Hepatocyte (in vitro differentiated cells): ENCODE measurements around the gene HHAT. TPM values are rescaled to one million over a fixed set of nuclear protein-coding genes. Genes with fewer than 3 reads are reported as not detected.

ENCODE experiments used
- DNase-seq: peaks from one replicate; pipeline ENCODE4 v3.0.0-alpha.2; 2016; ENCODE audit warnings: low spot score
- H2AFZ ChIP-seq: fragments of 200-600 bp; sonication (generic); 2 replicates; pipeline ENCODE4 v1.6.0; 2016; ENCODE audit warnings: antibody characterized with exemption, mild to moderate bottlenecking
- H3K27ac ChIP-seq: fragments of 200-600 bp; sonication (generic); 2 replicates; pipeline ENCODE4 v1.5.1; 2016; ENCODE audit warnings: mild to moderate bottlenecking
- H3K27me3 ChIP-seq: fragments of 200-600 bp; sonication (generic); 2 replicates; pipeline ENCODE4 v1.6.1; 2016
- H3K36me3 ChIP-seq: fragments of 200-600 bp; sonication (generic); replicated peaks from 2 replicates; pipeline ENCODE4 v1.5.1; 2016; ENCODE audit warnings: low read depth; ENCODE audit not compliant: insufficient read depth
- H3K4me1 ChIP-seq: fragments of 200-600 bp; sonication (generic); 2 replicates; pipeline ENCODE4 v1.5.1; 2016; ENCODE audit warnings: mild to moderate bottlenecking, moderate library complexity; ENCODE audit not compliant: insufficient read depth
- H3K4me2 ChIP-seq: fragments of 200-600 bp; sonication (generic); 2 replicates; pipeline ENCODE4 v1.6.0; 2016
- H3K4me3 ChIP-seq: fragments of 200-600 bp; sonication (generic); 2 replicates; pipeline ENCODE4 v1.5.1; 2016; ENCODE audit warnings: mild to moderate bottlenecking
- H3K79me2 ChIP-seq: fragments of 200-600 bp; sonication (generic); 2 replicates; pipeline ENCODE4 v1.6.0; 2017; ENCODE audit warnings: mild to moderate bottlenecking
- H3K9me2 ChIP-seq: fragments of 200-600 bp; sonication (generic); replicated peaks from 2 replicates; pipeline ENCODE4 v1.6.0; 2017; ENCODE audit warnings: mild to moderate bottlenecking; ENCODE audit not compliant: insufficient read depth
- H3K9me3 ChIP-seq: fragments of 200-600 bp; sonication (generic); 2 replicates; pipeline ENCODE4 v1.5.1; 2016; ENCODE audit warnings: low read depth, mild to moderate bottlenecking
- H4K20me1 ChIP-seq: fragments of 200-600 bp; sonication (generic); 2 replicates; pipeline ENCODE4 v1.6.0; 2016; ENCODE audit warnings: mild to moderate bottlenecking; ENCODE audit not compliant: insufficient read depth, poor library complexity, severe bottlenecking
- EZH2 ChIP-seq: fragments of 200-600 bp; sonication (generic); IDR thresholded peaks from 2 replicates; pipeline ENCODE4 v1.6.1; 2016; ENCODE audit warnings: antibody characterized with exemption, mild to moderate bottlenecking, borderline replicate concordance
- EZH2phosphoT487 ChIP-seq: fragments of 200-600 bp; sonication (generic); IDR thresholded peaks from one replicate; pipeline ENCODE4 v1.6.1; 2018; ENCODE audit warnings: antibody characterized with exemption, mild to moderate bottlenecking, low read depth, moderate library complexity; ENCODE audit not compliant: unreplicated experiment, severe bottlenecking
- WGBS: methylation state at CpG from one replicate; pipeline ENCODE4 v1.1.6; 2016; ENCODE audit warnings: low lambda C conversion rate; ENCODE audit errors: missing lambda C conversion rate; 5-methylcytosine and 5-hydroxymethylcytosine counted together
- polyA plus RNA-seq: library from polyadenylated mRNA; unstranded; fragments of >200 nt; fragmentation: Nextera tagmentation; extraction: Ambion mirVana; gene quantifications from 2 replicates; pipeline ENCODE4 v1.2.1, GENCODE V29; 2016
- total RNA-seq: library from RNA; depleted of rRNA; stranded (reverse); fragments of >200 nt; gene quantifications from 2 replicates; pipeline ENCODE4 v1.2.3, GENCODE V29; 2014
- TF ChIP-seq, protein P1 (sequence below): fragments of 200-600 bp; sonication (generic); IDR thresholded peaks from 2 replicates; pipeline ENCODE4 v1.5.1; 2016; ENCODE audit warnings: antibody characterized with exemption, mild to moderate bottlenecking; ENCODE audit not compliant: poor library complexity

HHAT gene
- total and polyA plus RNA-seq, 2 experiments from 2014 or later, result 5.3 to 6.3 TPM

DNA sequence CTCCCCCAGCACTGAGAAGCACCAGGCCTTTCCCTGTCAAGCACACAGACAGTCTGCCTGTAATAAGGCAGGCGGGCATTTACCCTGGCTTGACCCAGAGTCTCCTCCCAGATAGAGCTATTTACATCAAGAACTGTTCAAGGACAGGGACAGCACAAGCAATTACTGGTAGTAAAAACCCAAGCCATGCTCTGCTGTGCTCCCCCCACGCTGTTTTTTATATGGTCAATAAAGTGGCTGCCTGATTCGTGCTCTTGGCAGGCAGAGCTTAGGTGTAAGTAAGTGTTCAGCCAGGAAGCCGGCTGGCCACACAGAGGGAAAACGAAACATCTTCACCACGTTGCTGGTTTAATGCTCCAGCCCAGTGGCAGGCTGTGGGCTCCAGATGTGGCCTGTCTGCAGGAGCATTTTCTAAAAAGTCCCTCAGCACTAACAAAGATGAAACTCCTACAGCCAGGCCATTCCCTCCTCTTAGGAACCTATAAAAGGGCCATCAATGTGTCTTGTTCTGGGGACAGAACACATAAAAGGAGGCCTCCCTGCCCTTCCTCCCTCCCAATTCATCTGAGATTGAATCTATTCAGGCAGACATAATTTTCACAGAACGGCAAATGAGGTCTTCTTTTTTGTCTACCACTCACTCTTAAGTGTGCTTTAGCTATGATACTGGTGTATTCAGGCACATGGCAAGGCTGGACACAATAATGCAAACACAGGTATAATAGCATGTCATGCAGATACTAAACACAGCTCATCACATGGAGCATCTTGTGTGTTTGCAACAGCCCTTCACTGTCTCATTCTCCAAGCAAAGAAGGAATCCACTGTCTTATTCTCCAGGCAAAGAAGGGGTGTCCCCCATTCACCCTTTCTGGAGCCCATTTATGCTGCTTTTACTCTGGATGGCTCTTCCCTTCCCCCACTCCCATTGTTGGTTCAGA, 378.9 kb downstream of the HHAT start:
- TF ChIP-seq EZH2, result no peak
- TF ChIP-seq, protein P1, sequence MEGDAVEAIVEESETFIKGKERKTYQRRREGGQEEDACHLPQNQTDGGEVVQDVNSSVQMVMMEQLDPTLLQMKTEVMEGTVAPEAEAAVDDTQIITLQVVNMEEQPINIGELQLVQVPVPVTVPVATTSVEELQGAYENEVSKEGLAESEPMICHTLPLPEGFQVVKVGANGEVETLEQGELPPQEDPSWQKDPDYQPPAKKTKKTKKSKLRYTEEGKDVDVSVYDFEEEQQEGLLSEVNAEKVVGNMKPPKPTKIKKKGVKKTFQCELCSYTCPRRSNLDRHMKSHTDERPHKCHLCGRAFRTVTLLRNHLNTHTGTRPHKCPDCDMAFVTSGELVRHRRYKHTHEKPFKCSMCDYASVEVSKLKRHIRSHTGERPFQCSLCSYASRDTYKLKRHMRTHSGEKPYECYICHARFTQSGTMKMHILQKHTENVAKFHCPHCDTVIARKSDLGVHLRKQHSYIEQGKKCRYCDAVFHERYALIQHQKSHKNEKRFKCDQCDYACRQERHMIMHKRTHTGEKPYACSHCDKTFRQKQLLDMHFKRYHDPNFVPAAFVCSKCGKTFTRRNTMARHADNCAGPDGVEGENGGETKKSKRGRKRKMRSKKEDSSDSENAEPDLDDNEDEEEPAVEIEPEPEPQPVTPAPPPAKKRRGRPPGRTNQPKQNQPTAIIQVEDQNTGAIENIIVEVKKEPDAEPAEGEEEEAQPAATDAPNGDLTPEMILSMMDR, result no peak
- no peak for TF ChIP-seq EZH2phosphoT487
- no peak overlapping the region for H3K4me2 ChIP-seq
- no peak overlapping the region for H2AFZ ChIP-seq
- H3K79me2 ChIP-seq, result no peaks in the 10 kb centered on the region
- no peaks in the 10 kb centered on the region for H3K9me2 ChIP-seq
- no peaks in the 10 kb centered on the region for H3K9me3 ChIP-seq
- 34% methylated on average over 7 of the region's 7 CpGs for WGBS
- H3K36me3 ChIP-seq, result no peaks in the 10 kb centered on the region
- peaks cover 10% of the 10 kb centered on the region for H3K4me1 ChIP-seq
- H3K27me3 ChIP-seq, result no peaks in the 10 kb centered on the region
- no peak overlapping the region for H3K27ac ChIP-seq
- no peaks in the 10 kb centered on the region for H4K20me1 ChIP-seq
- H3K4me3 ChIP-seq, result no peak overlapping the region
- DNase-seq, result peak; percentile 36

DNA sequence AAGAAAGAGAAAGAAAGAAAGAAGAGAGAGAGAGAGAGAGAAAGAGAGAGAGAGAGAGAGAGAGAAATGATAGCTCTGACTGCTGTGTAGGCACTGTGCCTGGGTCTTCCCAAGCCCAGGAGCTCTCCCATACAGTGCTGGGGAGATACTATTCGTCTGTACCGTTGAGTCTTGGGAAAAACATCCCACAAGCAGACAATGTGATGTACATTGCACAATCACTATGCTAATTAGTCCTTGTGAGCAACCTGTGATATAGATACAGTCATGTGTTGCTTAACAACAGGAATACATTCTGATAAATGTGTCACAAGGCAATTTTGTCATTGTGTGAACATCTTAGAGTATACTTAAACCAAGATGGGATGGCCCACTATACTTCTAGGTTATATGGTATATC, 381.0 kb downstream of the HHAT start:
- no peak overlapping the region for H2AFZ ChIP-seq
- 83% methylated on average over 2 of the region's 2 CpGs for WGBS
- no peak for DNase-seq
- H3K4me1 ChIP-seq, result peaks cover 10% of the 10 kb centered on the region
- no peak for TF ChIP-seq EZH2
- no peaks in the 10 kb centered on the region for H3K79me2 ChIP-seq
- no peaks in the 10 kb centered on the region for H3K27me3 ChIP-seq
- H3K36me3 ChIP-seq, result no peaks in the 10 kb centered on the region
- H3K4me3 ChIP-seq, result no peak overlapping the region
- no peak overlapping the region for H3K4me2 ChIP-seq
- H4K20me1 ChIP-seq, result no peaks in the 10 kb centered on the region
- no peaks in the 10 kb centered on the region for H3K9me3 ChIP-seq
- no peaks in the 10 kb centered on the region for H3K9me2 ChIP-seq
- H3K27ac ChIP-seq, result no peak overlapping the region

DNA sequence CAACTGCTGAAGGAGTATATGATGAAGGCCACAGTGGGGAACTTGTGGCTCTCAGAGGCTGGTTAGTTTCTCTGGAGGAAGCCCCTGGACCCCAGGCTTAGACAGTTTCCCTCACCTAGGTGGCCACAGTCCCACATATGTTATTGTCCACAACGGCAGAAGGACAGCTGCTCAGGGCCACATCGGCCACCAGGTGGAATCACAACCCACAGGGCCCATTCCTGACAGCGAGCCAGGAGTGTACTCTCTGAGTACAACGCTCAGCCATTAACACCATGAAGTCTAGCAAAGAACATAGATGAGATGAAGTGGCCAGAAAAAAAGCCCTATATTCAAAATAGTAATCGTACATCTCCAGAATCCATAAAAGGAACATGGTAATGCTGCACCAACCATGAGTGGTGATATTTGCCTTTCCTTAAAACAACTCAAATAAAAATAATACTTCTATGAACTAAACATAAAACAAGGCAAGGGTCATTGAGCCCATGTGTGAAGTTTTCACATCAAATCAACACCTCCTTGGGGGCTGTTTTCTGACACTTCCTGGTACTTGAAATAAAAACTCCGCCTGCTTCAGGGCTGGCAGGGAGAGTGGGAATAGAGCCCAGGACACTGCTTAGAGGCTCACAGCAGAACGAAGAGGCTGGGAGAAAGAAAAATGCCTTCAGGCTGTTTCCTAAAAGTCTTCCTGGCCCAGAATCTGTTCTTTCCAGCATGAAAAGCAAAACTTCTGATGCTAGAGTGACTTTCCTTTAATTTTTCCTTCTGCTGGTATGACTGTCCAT, 383.3 kb downstream of the HHAT start:
- Histone ChIP-seq H3K4me3 (no peak overlapping the region), H3K27me3 (no peaks in the 10 kb centered on the region), H3K27ac (no peak overlapping the region), H3K9me3 (no peaks in the 10 kb centered on the region), H3K79me2 (no peaks in the 10 kb centered on the region), H2AFZ (no peak overlapping the region), H3K9me2 (no peaks in the 10 kb centered on the region), H3K36me3 (no peaks in the 10 kb centered on the region), H3K4me2 (no peak overlapping the region), H4K20me1 (no peaks in the 10 kb centered on the region), H3K4me1 (peaks cover 9% of the 10 kb centered on the region)
- DNase-seq, result no peak
- no peak for TF ChIP-seq EZH2phosphoT487
- TF ChIP-seq, protein P1, result peak; percentile 10
- TF ChIP-seq EZH2, result no peak
- WGBS, result 61% methylated on average over 7 of the region's 7 CpGs

DNA sequence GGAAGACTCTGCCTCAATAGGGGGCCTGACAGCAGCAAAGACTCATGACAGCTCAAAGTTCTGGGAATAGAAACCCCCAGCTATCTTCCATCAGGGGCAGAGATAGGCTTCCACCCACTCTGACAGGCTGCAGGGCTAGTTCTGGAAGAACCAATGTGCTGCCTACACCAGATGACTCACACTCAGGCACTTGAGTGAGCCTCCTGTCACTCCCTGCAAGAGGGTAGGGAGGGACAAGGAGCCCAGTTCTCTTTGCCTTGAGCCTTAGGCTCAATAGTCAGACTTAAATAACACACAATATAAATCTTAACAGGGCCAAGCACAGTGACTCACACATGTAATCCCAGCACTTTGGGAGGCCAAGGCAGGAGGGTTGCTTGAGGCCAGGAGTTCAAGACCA, 386.4 kb downstream of the HHAT start:
- Histone ChIP-seq H3K4me1 (no peaks in the 10 kb centered on the region), H3K9me3 (no peaks in the 10 kb centered on the region), H3K36me3 (no peaks in the 10 kb centered on the region), H3K27ac (no peak overlapping the region), H3K27me3 (no peaks in the 10 kb centered on the region), H2AFZ (no peak overlapping the region), H3K9me2 (no peaks in the 10 kb centered on the region), H3K4me2 (no peak overlapping the region), H3K79me2 (no peaks in the 10 kb centered on the region), H4K20me1 (no peaks in the 10 kb centered on the region), H3K4me3 (no peak overlapping the region)
- TF ChIP-seq EZH2 (no peak), EZH2phosphoT487 (no peak)
- TF ChIP-seq, protein P1, result no peak
- no peak for DNase-seq
